Measurements from ENCODE around the gene CENPA.
"Not testable (repeated sequence)": the region's sequence is repeated elsewhere in the genome, so short reads cannot be mapped to it uniquely, and the experiment has no call there.

CENPA gene

GRCh38 chr2:26785431-26786206 is at the start of gene CENPA:
Gene CENPA, plus strand, starts transcription at chr2:26786056. Its CDS starts 141 bp downstream, at chr2:26786197.
- peak; percentile 76 to 98 for DNase-seq

GRCh38 chr2:26737221-26737620 is 48.6 kb upstream of the CENPA start:
- DNase-seq, result no peak

- no peak for DNase-seq
These were observed 47.4 kb upstream of the CENPA start for GRCh38 chr2:26738481-26738880.

- DNase-seq, result no peak
These were observed 46.3 kb upstream of the CENPA start for GRCh38 chr2:26739514-26739913.

GRCh38 chr2:26740346-26740745 is 45.5 kb upstream of the CENPA start:
- DNase-seq, result no peak

GRCh38 chr2:26740890-26741302 is 45.0 kb upstream of the CENPA start:
- DNase-seq, result peak in 1 of 2 donors; percentile 57

GRCh38 chr2:26742048-26742770 is 43.6 kb upstream of the CENPA start:
- no peak for DNase-seq

GRCh38 chr2:26743852-26744251 is 42.0 kb upstream of the CENPA start:
- DNase-seq, result no peak

- DNase-seq, result no peak
These were observed 40.9 kb upstream of the CENPA start for GRCh38 chr2:26744953-26745352.

- peak; percentile 45 to 67 for DNase-seq
These were observed 40.1 kb upstream of the CENPA start for GRCh38 chr2:26745609-26746327.

- DNase-seq, result no peak
These were observed 38.9 kb upstream of the CENPA start for GRCh38 chr2:26746934-26747333.

GRCh38 chr2:26749787-26750420 is 36.0 kb upstream of the CENPA start:
- not testable (repeated sequence) for DNase-seq

GRCh38 chr2:26750467-26750866 is 35.4 kb upstream of the CENPA start:
- not testable (repeated sequence) for DNase-seq

GRCh38 chr2:26752656-26753055 is 33.2 kb upstream of the CENPA start:
- no peak for DNase-seq

- DNase-seq, result no peak
These were observed 31.3 kb upstream of the CENPA start for GRCh38 chr2:26754539-26754938.

GRCh38 chr2:26754972-26755670 is 30.7 kb upstream of the CENPA start:
- DNase-seq, result no peak

- no peak for DNase-seq
These were observed 29.5 kb upstream of the CENPA start for GRCh38 chr2:26756337-26756736.

GRCh38 chr2:26757873-26758789 is 27.7 kb upstream of the CENPA start:
- no peak for DNase-seq

- no peak for DNase-seq
These were observed 27.0 kb upstream of the CENPA start for GRCh38 chr2:26758790-26759321.

- DNase-seq, result no peak
These were observed 26.0 kb upstream of the CENPA start for GRCh38 chr2:26759845-26760244.

GRCh38 chr2:26760991-26761390 is 24.9 kb upstream of the CENPA start:
- not testable (repeated sequence) for DNase-seq

All from bone marrow (tissue), 2 donors.